ENCODE measurements around the gene DNAAF5.

The DNAAF5 gene

GRCh38 chr7:815284-816216, 89.1 kb downstream of the DNAAF5 start:
- DNase-seq (ENCODE audit: low read depth): no peak

- peak; percentile 98 for DNase-seq (ENCODE audit: low read depth)
Measured at GRCh38 chr7:816300-816750, 89.8 kb downstream of the DNAAF5 start.

GRCh38 chr7:816751-817671, 90.5 kb downstream of the DNAAF5 start:
- no peak for DNase-seq (ENCODE audit: low read depth)

GRCh38 chr7:818031-818699, 91.7 kb downstream of the DNAAF5 start:
- peak; percentile 80 for DNase-seq (ENCODE audit: low read depth)

- DNase-seq (ENCODE audit: low read depth): no peak
Measured at GRCh38 chr7:820341-820740, 93.8 kb downstream of the DNAAF5 start.

- no peak for DNase-seq (ENCODE audit: low read depth)
Measured at GRCh38 chr7:821688-822087, 95.2 kb downstream of the DNAAF5 start.

GRCh38 chr7:822692-823276, 96.3 kb downstream of the DNAAF5 start:
- no peak for DNase-seq (ENCODE audit: low read depth)

GRCh38 chr7:823649-824048, 97.2 kb downstream of the DNAAF5 start:
- peak; percentile 13 for DNase-seq (ENCODE audit: low read depth)

GRCh38 chr7:824081-824480, 97.6 kb downstream of the DNAAF5 start:
- DNase-seq (ENCODE audit: low read depth): peak; percentile 17

GRCh38 chr7:824664-825063, 98.2 kb downstream of the DNAAF5 start:
- DNase-seq (ENCODE audit: low read depth): no peak

GRCh38 chr7:825386-825785, 98.9 kb downstream of the DNAAF5 start:
- peak; percentile 73 for DNase-seq (ENCODE audit: low read depth)

- peak; percentile 15 for DNase-seq (ENCODE audit: low read depth)
Measured at GRCh38 chr7:826230-826917, 99.9 kb downstream of the DNAAF5 start.

GRCh38 chr7:828793-829561, 102.5 kb downstream of the DNAAF5 start:
- DNase-seq (ENCODE audit: low read depth): no peak

GRCh38 chr7:830069-830468, 103.6 kb downstream of the DNAAF5 start:
- no peak for DNase-seq (ENCODE audit: low read depth)

- DNase-seq (ENCODE audit: low read depth): peak; percentile 82
Measured at GRCh38 chr7:831596-832166, 105.2 kb downstream of the DNAAF5 start.

GRCh38 chr7:832167-832967, 105.9 kb downstream of the DNAAF5 start, which contains the start of gene SUN1:
TSS of gene SUN1 (plus strand) at chr7:832476. CDS start at chr7:832525, 49 bp downstream.
- peak; percentile 51 for DNase-seq (ENCODE audit: low read depth)

GRCh38 chr7:832968-833424, 106.5 kb downstream of the DNAAF5 start:
- DNase-seq (ENCODE audit: low read depth): no peak

GRCh38 chr7:833601-834258, 107.2 kb downstream of the DNAAF5 start:
- no peak for DNase-seq (ENCODE audit: low read depth)

All from fibroblast of gingiva (primary cell).